OCI-LY7 (cell line): ENCODE data around the gene SPATA32. TPM values are rescaled to one million over a fixed set of nuclear protein-coding genes. Genes with fewer than 3 reads are reported as not detected.
A peak's percentile ranks its signal among the peaks of the same experiment; 100 is the strongest.

Experiments used
- BruUV-seq: library from RNA; stranded (reverse); fragments of 400-500 nt; replicated peaks from 2 replicates; lab custom pipeline; 2021; lab: Mats Ljungman, UMichigan
- CTCF ChIA-PET: fragments of 300-600 bp; sonication (Branson Sonifier 250); formaldehyde crosslinking; loops from one replicate; lab custom pipeline; 2022; ENCODE audit warnings: antibody characterized with exemption; ENCODE audit not compliant: unreplicated experiment; lab: Charles Lee
- POLR2A ChIA-PET: fragments of 300-600 bp; sonication (Branson Sonifier 250); formaldehyde crosslinking; loops from one replicate; lab custom pipeline; 2022; ENCODE audit warnings: antibody characterized with exemption; lab: Charles Lee
- DNase-seq: peaks from one replicate; pipeline ENCODE4 v3.0.0-alpha.2; 2015; ENCODE audit warnings: low spot score
- H2AFZ ChIP-seq: fragments of 200-600 bp; sonication (generic), shearing (Covaris generic); 2 replicates; pipeline ENCODE4 v1.6.1; 2014; ENCODE audit warnings: mild to moderate bottlenecking, antibody characterized with exemption, low read length, moderate library complexity
- H3K27ac ChIP-seq: fragments of 200-600 bp; sonication (generic); 2 replicates; pipeline ENCODE4 v1.5.1; 2014; ENCODE audit warnings: mixed run types, low read depth, mild to moderate bottlenecking, moderate library complexity, low read length, inconsistent platforms; ENCODE audit not compliant: poor library complexity, severe bottlenecking
- H3K36me3 ChIP-seq: fragments of 200-600 bp; sonication (generic); 2 replicates; pipeline ENCODE4 v1.6.1; 2014; ENCODE audit warnings: mild to moderate bottlenecking, antibody characterized with exemption, low read length, moderate library complexity, mixed read lengths; ENCODE audit not compliant: insufficient read depth
- H3K4me1 ChIP-seq: fragments of 200-600 bp; sonication (generic); 2 replicates; pipeline ENCODE4 v1.5.1; 2014; ENCODE audit warnings: mild to moderate bottlenecking, low read length; ENCODE audit not compliant: insufficient read depth, poor library complexity, severe bottlenecking
- H3K4me2 ChIP-seq: fragments of 200-600 bp; sonication (generic); 2 replicates; pipeline ENCODE4 v1.6.1; 2014; ENCODE audit warnings: mild to moderate bottlenecking, low read length
- H3K4me3 ChIP-seq: fragments of 200-600 bp; sonication (generic); 2 replicates; pipeline ENCODE4 v1.5.1; 2014; ENCODE audit warnings: mild to moderate bottlenecking, low read depth, low read length; ENCODE audit not compliant: poor library complexity, severe bottlenecking
- H3K79me2 ChIP-seq: fragments of 200-600 bp; sonication (generic); 2 replicates; pipeline ENCODE4 v1.6.1; 2016; ENCODE audit warnings: low read depth, mild to moderate bottlenecking, low read length, moderate library complexity, mixed read lengths; ENCODE audit not compliant: insufficient read depth
- H3K9me2 ChIP-seq: fragments of 200-600 bp; sonication (generic); 2 replicates; pipeline ENCODE4 v1.6.1; 2016; ENCODE audit warnings: mild to moderate bottlenecking, low read length, mixed read lengths; ENCODE audit not compliant: insufficient read depth
- H3K9me3 ChIP-seq: fragments of 200-600 bp; sonication (generic); 2 replicates; pipeline ENCODE4 v1.6.1; 2014; ENCODE audit warnings: mild to moderate bottlenecking, mixed run types, low read length, mixed read lengths
- H4K20me1 ChIP-seq: fragments of 200-600 bp; sonication (generic); 2 replicates; pipeline ENCODE4 v1.6.1; 2014; ENCODE audit warnings: mild to moderate bottlenecking, antibody characterized with exemption, low read length, moderate library complexity, mixed read lengths; ENCODE audit not compliant: insufficient read depth
- CTCF ChIP-seq: fragments of 200-600 bp; sonication (generic); conservative IDR thresholded peaks from 2 replicates; pipeline ENCODE4 v1.5.1; 2014; ENCODE audit warnings: mild to moderate bottlenecking, antibody characterized with exemption, low read length, moderate library complexity, mixed read lengths
- EZH2phosphoT487 ChIP-seq: fragments of 200-600 bp; sonication (generic); IDR thresholded peaks from 2 replicates; pipeline ENCODE4 v1.6.1; 2018; ENCODE audit warnings: low read depth, borderline replicate concordance, mild to moderate bottlenecking, mixed run types, antibody characterized with exemption, low read length, moderate library complexity, mixed read lengths
- intact Hi-C: fragments of 100-400 bp; cut with micrococcal nuclease; formaldehyde crosslinking; loops from one replicate; pipeline ENCODE4 v1.10.0; 2022; ENCODE audit not compliant: unreplicated experiment
- total RNA-seq, 2 experiments: library from RNA; depleted of rRNA in 1 of 2; stranded (reverse); fragments of >200 nt in 1 of 2; shearing (Covaris generic) in 1 of 2; gene quantifications; 2 replicates each; pipeline ENCODE4 v1.2.3, GENCODE V29; 2014 to 2022

Gene SPATA32
- total RNA-seq, 2 experiments from 2014 or later = not detected

- Histone ChIP-seq H3K4me2 (peak overlapping the region; percentile 98), H3K4me1 (peaks cover 56% of the 10 kb centered on the region), H3K27ac (peak overlapping the region; percentile 97), H3K9me3 (no peaks in the 10 kb centered on the region), H4K20me1 (peaks cover 7% of the 10 kb centered on the region; the same call in 1 of the 2 replicates), H3K36me3 (no peaks in the 10 kb centered on the region), H3K79me2 (peaks cover 49% of the 10 kb centered on the region), H2AFZ (no peak overlapping the region), H3K4me3 (peak overlapping the region; percentile 96), H3K9me2 (no peaks in the 10 kb centered on the region)
- CTCF ChIA-PET = interaction anchor here (1.3 kb wide), 1 partner anchor 13 kb away, joined by 5 read pairs; no protein-coding TSS in a partner anchor
- peak; percentile 62 for DNase-seq
- intact Hi-C loops = no loop called here
- TF ChIP-seq EZH2phosphoT487 (no peak), CTCF (no peak)
- BruUV-seq = no TSS peak
- POLR2A ChIA-PET = interaction anchor here (1.0 kb wide), 1 partner anchor 9 kb away, joined by 3 read pairs; no protein-coding TSS in a partner anchor
These were observed 39.5 kb downstream of the SPATA32 start for GRCh38 chr17:45222289-45222995.

GRCh38 chr17:45222014-45222288 is 39.9 kb downstream of the SPATA32 start:
- TF ChIP-seq EZH2phosphoT487 (no peak), CTCF (no peak)
- peaks cover 7% of the 10 kb centered on the region; the same call in 1 of the 2 replicates for H4K20me1 ChIP-seq

More at GRCh38 chr17:45222014-45222288, 39.9 kb downstream of the SPATA32 start:
- peaks cover 44% of the 10 kb centered on the region for H3K79me2 ChIP-seq
- H3K27ac ChIP-seq = peak overlapping the region; percentile 97
- BruUV-seq = no TSS peak
- peak overlapping the region; percentile 98 for H3K4me2 ChIP-seq
- no peak for DNase-seq
- no peak overlapping the region for H2AFZ ChIP-seq
- H3K4me1 ChIP-seq = peaks cover 51% of the 10 kb centered on the region
- H3K36me3 ChIP-seq = no peaks in the 10 kb centered on the region
- POLR2A ChIA-PET = no interaction called here
- intact Hi-C loops = no loop called here
- no peaks in the 10 kb centered on the region for H3K9me2 ChIP-seq
- CTCF ChIA-PET = interaction anchor here (0.7 to 1.3 kb wide), 2 partner anchors 13 to 49 kb away, joined by 3 to 5 read pairs; no protein-coding TSS in a partner anchor
- H3K4me3 ChIP-seq = peak overlapping the region; percentile 96
- no peaks in the 10 kb centered on the region for H3K9me3 ChIP-seq
